IPS-NIHi7 (cell line): ENCODE results near the gene SECTM1.

Experiments
- DNase-seq: peaks from one replicate; pipeline ENCODE4 v3.0.0; 2012; ENCODE audit warnings: mixed read lengths; ENCODE audit errors: extremely low spot score

SECTM1 gene

GRCh38 chr17:82328141-82328993 lies 5.2 kb downstream of the SECTM1 start:
- no peak for DNase-seq

GRCh38 chr17:82327757-82328140 lies 5.8 kb downstream of the SECTM1 start:
- no peak for DNase-seq

- no peak for DNase-seq
Measured at GRCh38 chr17:82327289-82327688, 6.3 kb downstream of the SECTM1 start.

- no peak for DNase-seq
Measured at GRCh38 chr17:82325286-82326180, 8.0 kb downstream of the SECTM1 start.

- no peak for DNase-seq
Measured at GRCh38 chr17:82324566-82325285, 8.8 kb downstream of the SECTM1 start.

- no peak for DNase-seq
Measured at GRCh38 chr17:82323514-82324234, 9.9 kb downstream of the SECTM1 start.

- no peak for DNase-seq
Measured at GRCh38 chr17:82322526-82323453, 10.8 kb downstream of the SECTM1 start.

- no peak for DNase-seq
Measured at GRCh38 chr17:82321947-82322466, 11.6 kb downstream of the SECTM1 start.

GRCh38 chr17:82320956-82321927 lies 12.3 kb downstream of the SECTM1 start:
- peak; percentile 86 for DNase-seq

GRCh38 chr17:82320140-82320840 lies 13.3 kb downstream of the SECTM1 start:
- DNase-seq = no peak

GRCh38 chr17:82319619-82320062 lies 13.9 kb downstream of the SECTM1 start:
- DNase-seq = no peak

- no peak for DNase-seq
Measured at GRCh38 chr17:82318772-82319606, 14.6 kb downstream of the SECTM1 start.

GRCh38 chr17:82318169-82318498 lies 15.4 kb downstream of the SECTM1 start:
- DNase-seq = no peak

- no peak for DNase-seq
Measured at GRCh38 chr17:82317394-82318168, 16.0 kb downstream of the SECTM1 start, which contains the start of gene CD7. CD7 (minus strand) TSS chr17:82317608; CDS start chr17:82317495, 113 bp downstream.

- DNase-seq = no peak
Measured at GRCh38 chr17:82316651-82317393, 16.7 kb downstream of the SECTM1 start.
